IMR-90 (cell line): ENCODE data around the gene CACNA1I. TPM values are rescaled to one million over a fixed set of nuclear protein-coding genes. Genes with fewer than 3 reads are reported as not detected.

ENCODE experiments used
- ATAC-seq: fragments of 200-7000 bp; cut with Tn5 transposase; 2 replicates; pipeline ENCODE4 v1.9.1; 2020; ENCODE audit warnings: low read depth, mild to moderate bottlenecking, moderate library complexity
- BruUV-seq: library from RNA; stranded (reverse); fragments of 400-500 nt; replicated peaks from 2 replicates; lab custom pipeline; 2021; lab: Mats Ljungman, UMichigan
- CTCF ChIA-PET: fragments of 300-600 bp; formaldehyde crosslinking; extraction: SDS; loops from one replicate; lab custom pipeline; 2021; ENCODE audit warnings: antibody characterized with exemption; lab: Yijun Ruan, JAX
- POLR2A ChIA-PET: fragments of 300-600 bp; sonication (Branson Sonifier 250); formaldehyde crosslinking; loops from one replicate; lab custom pipeline; 2022; ENCODE audit warnings: antibody characterized with exemption; ENCODE audit not compliant: unreplicated experiment; lab: Charles Lee
- DNase-seq: peaks from one replicate; pipeline ENCODE4 v3.0.0; 2013
- H2AFZ ChIP-seq: replicated peaks from 2 replicates; pipeline ENCODE3; 2013; ENCODE audit warnings: low read length, mild to moderate bottlenecking; ENCODE audit not compliant: poor library complexity
- H2AK5ac ChIP-seq: 2 replicates; pipeline ENCODE4 v1.6.1; 2013; ENCODE audit warnings: low read depth, low read length, inconsistent platforms
- H2AK9ac ChIP-seq: replicated peaks from 2 replicates; pipeline ENCODE3; 2013; ENCODE audit warnings: mild to moderate bottlenecking, low read depth, low read length, moderate library complexity; ENCODE audit not compliant: poor library complexity
- H2BK120ac ChIP-seq: 2 replicates; pipeline ENCODE4 v1.6.1; 2013; ENCODE audit warnings: low read depth, low read length, inconsistent platforms
- H2BK15ac ChIP-seq: 3 replicates; pipeline ENCODE4 v1.6.1; 2013; ENCODE audit warnings: low read depth, low read length, inconsistent platforms
- H2BK20ac ChIP-seq: 2 replicates; pipeline ENCODE4 v1.6.1; 2013; ENCODE audit warnings: low read depth, mild to moderate bottlenecking, inconsistent platforms, low read length, moderate library complexity
- H2BK5ac ChIP-seq: 2 replicates; pipeline ENCODE4 v1.6.1; 2013; ENCODE audit warnings: mild to moderate bottlenecking, low read depth, low read length, inconsistent platforms; ENCODE audit not compliant: poor library complexity, severe bottlenecking
- H3K14ac ChIP-seq: replicated peaks from 2 replicates; pipeline ENCODE4 v1.6.1; 2013; ENCODE audit warnings: low read depth, low read length, inconsistent platforms
- H3K18ac ChIP-seq: 2 replicates; pipeline ENCODE4 v1.6.1; 2013; ENCODE audit warnings: low read depth, low read length, control low read depth
- H3K23ac ChIP-seq: 2 replicates; pipeline ENCODE4 v1.6.1; 2013; ENCODE audit warnings: low read depth, low read length, inconsistent platforms
- H3K27ac ChIP-seq: 2 replicates; pipeline ENCODE4 v1.5.1; 2013; ENCODE audit warnings: mild to moderate bottlenecking, control low read depth, low read length; ENCODE audit not compliant: insufficient read depth
- H3K27me3 ChIP-seq: 2 replicates; pipeline ENCODE4 v1.6.1; 2013; ENCODE audit warnings: low read length; ENCODE audit not compliant: control insufficient read depth, insufficient read depth
- H3K36me3 ChIP-seq: 2 replicates; pipeline ENCODE4 v1.6.1; 2013; ENCODE audit warnings: low read length, mixed read lengths; ENCODE audit not compliant: control insufficient read depth, insufficient read depth
- H3K4ac ChIP-seq: 2 replicates; pipeline ENCODE4 v1.6.1; 2013; ENCODE audit warnings: low read depth, low read length, inconsistent platforms
- H3K4me1 ChIP-seq: 2 replicates; pipeline ENCODE4 v1.6.1; 2013; ENCODE audit warnings: low read length, mixed read lengths; ENCODE audit not compliant: control insufficient read depth, insufficient read depth
- H3K4me2 ChIP-seq: 2 replicates; pipeline ENCODE4 v1.6.1; 2013; ENCODE audit warnings: low read depth, mild to moderate bottlenecking, control low read depth, low read length, moderate library complexity
- H3K4me3 ChIP-seq: 2 replicates; pipeline ENCODE4 v1.5.1; 2013; ENCODE audit warnings: low read depth, mild to moderate bottlenecking, control low read depth, low read length, moderate library complexity; ENCODE audit not compliant: insufficient read depth
- H3K56ac ChIP-seq: 2 replicates; pipeline ENCODE4 v1.6.1; 2013; ENCODE audit warnings: low read length, inconsistent platforms; ENCODE audit not compliant: insufficient read depth; ENCODE audit errors: extremely low read depth
- H3K79me1 ChIP-seq, 2 experiments: 2 replicates each; pipeline ENCODE4 v1.6.1; 2013; ENCODE audit warnings: low read length in 2 of 2, inconsistent platforms in 1 of 2, low read depth in 1 of 2
- H3K9ac ChIP-seq: 2 replicates; pipeline ENCODE4 v1.6.1; 2013; ENCODE audit warnings: low read depth, low read length, control low read depth
- H3K9me1 ChIP-seq: 2 replicates; pipeline ENCODE4 v1.6.1; 2013; ENCODE audit warnings: low read length, inconsistent platforms; ENCODE audit not compliant: insufficient read depth
- H3K9me3 ChIP-seq: 2 replicates; pipeline ENCODE4 v1.6.1; 2013; ENCODE audit warnings: low read length; ENCODE audit not compliant: control insufficient read depth, insufficient read depth
- H4K20me1 ChIP-seq: 2 replicates; pipeline ENCODE4 v1.6.1; 2013; ENCODE audit warnings: low read length, inconsistent platforms; ENCODE audit not compliant: insufficient read depth
- H4K5ac ChIP-seq: 2 replicates; pipeline ENCODE4 v1.6.1; 2013; ENCODE audit warnings: mild to moderate bottlenecking, low read depth, low read length, control low read depth
- H4K8ac ChIP-seq, 2 experiments: 2 replicates each; pipeline ENCODE4 v1.6.1; 2013; ENCODE audit warnings: low read depth in 2 of 2, low read length in 2 of 2, control low read depth in 1 of 2, inconsistent platforms in 1 of 2
- H4K91ac ChIP-seq: 2 replicates; pipeline ENCODE4 v1.6.1; 2013; ENCODE audit warnings: low read depth, low read length, inconsistent platforms; ENCODE audit not compliant: insufficient read depth
- BHLHE40 ChIP-seq: fragments of 150-350 bp; IDR thresholded peaks from 2 replicates; pipeline ENCODE4 v1.6.1; 2016; ENCODE audit warnings: mild to moderate bottlenecking, low read depth, low read length
- CEBPB ChIP-seq: IDR thresholded peaks from 2 replicates; pipeline ENCODE4 v1.6.1; 2012; ENCODE audit warnings: low read depth, low read length, improper control_type of control experiment
- CHD1 ChIP-seq: IDR thresholded peaks from 2 replicates; pipeline ENCODE4 v1.6.1; 2012; ENCODE audit warnings: low read depth, low read length, improper control_type of control experiment
- CTCF ChIP-seq: conservative IDR thresholded peaks from 2 replicates; pipeline ENCODE4 v1.5.1; 2012; ENCODE audit warnings: mild to moderate bottlenecking, low read depth, low read length, improper control_type of control experiment
- ELK1 ChIP-seq: fragments of 150-350 bp; IDR thresholded peaks from 2 replicates; pipeline ENCODE4 v1.6.1; 2016; ENCODE audit warnings: low read depth, mild to moderate bottlenecking, low read length, moderate library complexity, borderline replicate concordance
- FOS ChIP-seq: fragments of 150-350 bp; IDR thresholded peaks from 2 replicates; pipeline ENCODE4 v1.6.1; 2016; ENCODE audit warnings: low read depth, low read length
- MAFK ChIP-seq: IDR thresholded peaks from 2 replicates; pipeline ENCODE4 v1.6.1; 2012; ENCODE audit warnings: low read depth, low read length, improper control_type of control experiment
- MAZ ChIP-seq: IDR thresholded peaks from 2 replicates; pipeline ENCODE4 v1.6.1; 2012; ENCODE audit warnings: low read depth, mild to moderate bottlenecking, low read length, improper control_type of control experiment, moderate library complexity, borderline replicate concordance
- MXI1 ChIP-seq: IDR thresholded peaks from 2 replicates; pipeline ENCODE4 v1.6.1; 2012; ENCODE audit warnings: low read depth, mild to moderate bottlenecking, low read length, moderate library complexity, borderline replicate concordance
- NFE2L2 ChIP-seq: fragments of 150-350 bp; IDR thresholded peaks from 2 replicates; pipeline ENCODE4 v1.6.1; 2016; ENCODE audit warnings: low read depth, mild to moderate bottlenecking, low read length
- POLR2A ChIP-seq: IDR thresholded peaks from 2 replicates; pipeline ENCODE4 v1.6.1; 2012; ENCODE audit warnings: mild to moderate bottlenecking, low read depth, low read length
- RAD21 ChIP-seq: IDR thresholded peaks from 2 replicates; pipeline ENCODE4 v1.6.1; 2012; ENCODE audit warnings: low read length, improper control_type of control experiment
- RCOR1 ChIP-seq: IDR thresholded peaks from 2 replicates; pipeline ENCODE4 v1.6.1; 2012; ENCODE audit warnings: mild to moderate bottlenecking, low read length, improper control_type of control experiment; ENCODE audit not compliant: insufficient replicate concordance
- RFX5 ChIP-seq: IDR thresholded peaks from 2 replicates; pipeline ENCODE4 v1.8.0; 2012; ENCODE audit warnings: low read depth, mild to moderate bottlenecking, low read length, moderate library complexity
- SMC3 ChIP-seq: fragments of 150-350 bp; IDR thresholded peaks from 2 replicates; pipeline ENCODE4 v1.6.1; 2016; ENCODE audit warnings: low read depth, mild to moderate bottlenecking, antibody characterized with exemption, low read length, moderate library complexity
- USF2 ChIP-seq: fragments of 150-350 bp; IDR thresholded peaks from 2 replicates; pipeline ENCODE4 v1.6.1; 2017; ENCODE audit warnings: mild to moderate bottlenecking, antibody characterized with exemption, low read length, low read depth
- WGBS, 2 experiments: methylation state at CpG; one replicate each; pipeline versions ENCODE4 v1.1.5 to v1.1.7; 2013; ENCODE audit warnings: missing lambda C conversion rate in 2 of 2; ENCODE audit not compliant: insufficient read length in 1 of 2; ENCODE audit errors: extremely low coverage in 2 of 2; 5-methylcytosine and 5-hydroxymethylcytosine counted together
- dilution Hi-C: fragments of 300-500 bp; cut with HindIII; formaldehyde crosslinking; loops from one replicate; pipeline ENCODE4 v1.14.3; 2018; ENCODE audit warnings: low sequenced_read_pairs; ENCODE audit not compliant: unreplicated experiment
- in situ Hi-C: fragments of 300-500 bp; cut with MboI; formaldehyde crosslinking; loops from 3 replicates; pipeline ENCODE4 v1.14.3; 2019; ENCODE audit warnings: low sequenced_read_pairs, inconsistent platforms, mixed read lengths
- intact Hi-C: fragments of 100-400 bp; cut with micrococcal nuclease; formaldehyde crosslinking; loops from 2 replicates; pipeline ENCODE4 v1.10.0; 2022
- polyA plus RNA-seq, 3 experiments: library from polyadenylated mRNA; depleted of rRNA; stranded (reverse); fragments of >200 nt; gene quantifications; 2 replicates each; pipeline ENCODE4 v1.2.3, GENCODE V29; 2012; ENCODE audit warnings: low replicate concordance in 1 of 3
- total RNA-seq: library from RNA; depleted of rRNA; stranded (reverse); fragments of >200 nt; gene quantifications from 2 replicates; pipeline ENCODE4 v1.2.3, GENCODE V29; 2012

The CACNA1I gene
- total and polyA plus RNA-seq, 2 of the 4 experiments (the other 2 are of a cell fraction), result under 0.01 to 0.02 TPM

GRCh38 chr22:39618996-39619530 is 48.5 kb downstream of the CACNA1I start:
- no peaks in the 10 kb centered on the region; the same call in 1 of the 2 replicates for H4K20me1 ChIP-seq
- H2AK9ac ChIP-seq, result no peak overlapping the region
- H4K5ac ChIP-seq, result no peak overlapping the region
- DNase-seq, result no peak
- H3K4me2 ChIP-seq, result no peak overlapping the region
- H4K91ac ChIP-seq, result no peak overlapping the region
- no peak overlapping the region for H2AFZ ChIP-seq
- dilution Hi-C loops, result no loop called here
- H3K23ac ChIP-seq, result no peak overlapping the region
- no peaks in the 10 kb centered on the region for H3K4me1 ChIP-seq
- H3K27me3 ChIP-seq, result peaks cover 44% of the 10 kb centered on the region
- no TSS peak for BruUV-seq
- H2BK15ac ChIP-seq, result no peak overlapping the region
- no peak overlapping the region for H2BK120ac ChIP-seq
- CTCF ChIA-PET, result no interaction called here
- no peak overlapping the region for H2BK5ac ChIP-seq
- no peaks in the 10 kb centered on the region for H3K36me3 ChIP-seq
- intact Hi-C loops, result no loop called here
- in situ Hi-C loops, result no loop called here
- 0 out of 2 replicates have a peak, but pooled peaks cover 3% of the 10 kb centered on the region for H3K9me3 ChIP-seq
- no peak overlapping the region for H3K27ac ChIP-seq
- ATAC-seq, result no peak
- POLR2A ChIA-PET, result no interaction called here
- 0 out of 2 replicates have a peak, but pooled peaks cover 5% of the 10 kb centered on the region for H3K9me1 ChIP-seq
- no peak for TF ChIP-seq USF2
- TF ChIP-seq ELK1, result no peak
- no peak for TF ChIP-seq CHD1
- no peak for TF ChIP-seq MXI1
- no peak for TF ChIP-seq POLR2A
- TF ChIP-seq CEBPB, result no peak
- TF ChIP-seq RFX5, result no peak
- no peak for TF ChIP-seq BHLHE40
- no peak for TF ChIP-seq SMC3
- TF ChIP-seq FOS, result no peak
- no peak for TF ChIP-seq CTCF
- no peak for TF ChIP-seq RAD21
- no peak for TF ChIP-seq RCOR1
- TF ChIP-seq MAZ, result no peak
- no peak for TF ChIP-seq NFE2L2
- no peak for TF ChIP-seq MAFK
- H3K9ac ChIP-seq, result no peak overlapping the region
- H3K4ac ChIP-seq, result no peak overlapping the region
- no peak overlapping the region for H3K4me3 ChIP-seq
- no peak overlapping the region for H3K56ac ChIP-seq
- H3K14ac ChIP-seq, result no peak overlapping the region
- no peak overlapping the region for H4K8ac ChIP-seq
- 80% methylated on average over 9 of the region's 17 CpGs; no CpG with 5 or more reads in 1 of the 2 experiments for WGBS, 2 experiments
- H2BK20ac ChIP-seq, result no peak overlapping the region
- H3K79me1 ChIP-seq, result no peaks in the 10 kb centered on the region
- no peak overlapping the region for H3K18ac ChIP-seq
- no peak overlapping the region for H2AK5ac ChIP-seq
